ENCODE data around the gene REELD1. TPM values are rescaled to one million over a fixed set of nuclear protein-coding genes. Genes with fewer than 3 reads are reported as not detected.

REELD1 gene
- total RNA-seq, 1 experiment from 2014 or later, result 0.25 TPM

GRCh38 chr4:146212781-146213180 is 1.6 kb upstream of the REELD1 start (continued):
- no peak for TF ChIP-seq MAX (IDR thresholded peaks at IDR 0.05)
- TF ChIP-seq POLR2AphosphoS5 (IDR thresholded peaks at IDR 0.05; ENCODE audit: low read depth, low read length), result no peak
- TF ChIP-seq ZNF274 (IDR thresholded peaks at IDR 0.05; ENCODE audit: low read depth, low read length), result no peak
- TF ChIP-seq SP1 (IDR thresholded peaks at IDR 0.05; ENCODE audit: low read depth), result no peak
- no peak for TF ChIP-seq SIN3A (IDR thresholded peaks at IDR 0.05; ENCODE audit: low read depth)
- no peak for TF ChIP-seq ELF1 (IDR thresholded peaks at IDR 0.05; ENCODE audit: borderline replicate concordance, low read depth)

GRCh38 chr4:146222313-146222712 is 8.0 kb downstream of the REELD1 start:
- POLR2A ChIA-PET, result no interaction called here
- no peaks in the 10 kb centered on the region for H3K79me2 ChIP-seq (ENCODE audit: insufficient read depth, low read length)
- BruUV-seq (replicated peaks), result no TSS peak
- H3K9me2 ChIP-seq (ENCODE audit: insufficient read depth), result no peaks in the 10 kb centered on the region
- CTCF ChIA-PET, result no interaction called here
- H3K27ac ChIP-seq (ENCODE audit: low read depth, low read length), result no peak overlapping the region
- H3K9ac ChIP-seq (ENCODE audit: low read length), result no peak overlapping the region
- intact Hi-C loops (cut with micrococcal nuclease), result no loop called here
- DNase-seq (ENCODE audit: low read depth, low spot score) (no peak), ATAC-seq (peak; percentile 64)
- H2AFZ ChIP-seq (ENCODE audit: low read depth, low read length, poor library complexity, severe bottlenecking), result peak overlapping the region; percentile 56
- H3K27me3 ChIP-seq (ENCODE audit: insufficient read depth, low read length), result no peaks in the 10 kb centered on the region
- peaks cover 0 to 8% of the 10 kb centered on the region in 2 experiments; a peak in 2 of 4 replicates for H3K4me1 ChIP-seq (ENCODE audit: control insufficient read depth in 1 of 2, insufficient read depth in 2 of 2, low read length in 2 of 2)
- peak overlapping the region in 1 of 2 experiments; percentile 19; a peak in 1 of 4 replicates for H3K4me3 ChIP-seq (replicated peaks in 1 of 2; ENCODE audit: low read depth in 1 of 2, low read length in 2 of 2)
- no peaks in the 10 kb centered on the region for H3K9me3 ChIP-seq (ENCODE audit: control insufficient read depth in 1 of 2, insufficient read depth in 1 of 2, low read depth in 1 of 2, low read length in 2 of 2)
- RAD21 ChIA-PET (ENCODE audit: low non-redundant PET in 1 of 2, low total read pairs in 2 of 2, uncharacterized antibody in 2 of 2, unreplicated experiment in 2 of 2), result no interaction called here
- H3K4me2 ChIP-seq (ENCODE audit: low read length), result peak overlapping the region; percentile 63
- no peaks in the 10 kb centered on the region for H3K36me3 ChIP-seq (ENCODE audit: control insufficient read depth in 1 of 2, insufficient read depth in 2 of 2, low read length in 2 of 2)
- H4K20me1 ChIP-seq (ENCODE audit: insufficient read depth), result no peaks in the 10 kb centered on the region
- peak; percentile 8; the same call in 1 of the 2 replicates for TF ChIP-seq JUND (IDR thresholded peaks at IDR 0.05)
- no peak for TF ChIP-seq POLR2A (IDR thresholded peaks at IDR 0.05; ENCODE audit: borderline replicate concordance, extremely low read depth, insufficient read depth, insufficient read length)
- peak; percentile 38; the same call in 1 of the 2 replicates for TF ChIP-seq FOSL1 (IDR thresholded peaks at IDR 0.05; ENCODE audit: low read depth)
- TF ChIP-seq YY1 (IDR thresholded peaks at IDR 0.05; ENCODE audit: extremely low read depth, insufficient replicate concordance, low read depth, low read length), result no peak
- no peak for TF ChIP-seq SIN3A (IDR thresholded peaks at IDR 0.05; ENCODE audit: low read depth)
- no peak for TF ChIP-seq CEBPB (IDR thresholded peaks at IDR 0.05; ENCODE audit: low read depth)
- TF ChIP-seq EZH2phosphoT487 (IDR thresholded peaks at IDR 0.05; ENCODE audit: borderline replicate concordance), result no peak
- TF ChIP-seq ZNF274 (IDR thresholded peaks at IDR 0.05; ENCODE audit: low read depth, low read length), result no peak
- 0 out of 2 replicates have a peak, but pooled peaks have one; percentile 16 for TF ChIP-seq SP1 (IDR thresholded peaks at IDR 0.05; ENCODE audit: low read depth)

Data from HCT116 (cell line).